ENCODE results near the gene TOGARAM2. TPM values are rescaled to one million over a fixed set of nuclear protein-coding genes. Genes with fewer than 3 reads are reported as not detected.

The TOGARAM2 gene
- total and polyA plus RNA-seq, 2 donors, result 0.90 to 3.3 TPM

- Histone ChIP-seq H3K27ac (ENCODE audit: low read depth in 1 of 2, low read length in 1 of 2) (no peak overlapping the region), H3K4me3 (ENCODE audit: low read length in 2 of 2) (no peak overlapping the region), H3K4me1 (ENCODE audit: control insufficient read depth in 2 of 2, insufficient read depth in 2 of 2, low read length in 2 of 2) (peaks cover 0 to 2% of the 10 kb centered on the region in 2 donors), H3K36me3 (ENCODE audit: control insufficient read depth in 2 of 2, insufficient read depth in 2 of 2, low read length in 1 of 2) (peaks cover 10 to 17% of the 10 kb centered on the region in 2 donors), H3K27me3 (ENCODE audit: control insufficient read depth in 2 of 2, insufficient read depth in 1 of 2, low read length in 1 of 2) (no peaks in the 10 kb centered on the region), H3K9me3 (ENCODE audit: control insufficient read depth in 2 of 2, insufficient read depth in 1 of 2, low read length in 1 of 2) (no peaks in the 10 kb centered on the region)
- 86% methylated on average over 13 of the region's 13 CpGs for WGBS
- DNase-seq (ENCODE audit: low read depth in 6 of 9, low spot score in 9 of 9), result no peak
Measured at GRCh38 chr2:28951910-28952835, 28.9 kb upstream of the TOGARAM2 start.

- no peaks in the 10 kb centered on the region for H3K27me3 ChIP-seq (ENCODE audit: control insufficient read depth in 2 of 2, insufficient read depth in 1 of 2, low read length in 1 of 2)
- 8% methylated on average over 6 of the region's 6 CpGs for WGBS
- peak in 2 of 9 donors; percentile 21 to 44 for DNase-seq (ENCODE audit: low read depth in 6 of 9, low spot score in 9 of 9)
Measured at GRCh38 chr2:28952836-28953211, 28.3 kb upstream of the TOGARAM2 start.

DNA sequence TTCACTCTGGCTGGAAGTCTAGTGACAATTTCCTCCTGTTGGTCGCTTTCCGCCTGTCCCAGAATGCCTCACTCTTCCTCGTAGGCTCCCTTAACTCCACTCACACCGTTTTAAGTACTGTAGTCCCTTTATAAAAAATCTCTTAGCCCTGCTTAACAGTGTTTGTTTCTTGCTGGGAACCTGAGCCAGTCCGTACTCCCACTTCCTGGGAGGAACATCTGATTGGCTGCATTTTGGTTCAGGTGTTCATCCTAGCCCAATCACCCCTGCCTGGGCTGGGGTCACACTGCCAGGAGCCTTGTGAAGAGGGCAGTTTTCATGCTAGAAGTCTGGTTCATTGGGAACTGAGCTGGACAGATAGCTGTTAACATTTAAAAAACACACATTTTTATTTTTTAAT, 25.6 kb upstream of the TOGARAM2 start:
- no peaks in the 10 kb centered on the region for H3K9me3 ChIP-seq (ENCODE audit: control insufficient read depth in 2 of 2, insufficient read depth in 1 of 2, low read length in 1 of 2)
- DNase-seq (ENCODE audit: low read depth in 6 of 9, low spot score in 9 of 9), result no peak
- no peak overlapping the region for H3K27ac ChIP-seq (ENCODE audit: low read depth in 1 of 2, low read length in 1 of 2)
- H3K4me1 ChIP-seq (ENCODE audit: control insufficient read depth in 2 of 2, insufficient read depth in 2 of 2, low read length in 2 of 2), result peaks cover 2 to 4% of the 10 kb centered on the region in 2 donors
- no peak overlapping the region for H3K4me3 ChIP-seq (ENCODE audit: low read length in 2 of 2)
- H3K27me3 ChIP-seq (ENCODE audit: control insufficient read depth in 2 of 2, insufficient read depth in 1 of 2, low read length in 1 of 2), result no peaks in the 10 kb centered on the region
- 94% methylated on average over 5 of the region's 5 CpGs for WGBS
- no peaks in the 10 kb centered on the region for H3K36me3 ChIP-seq (ENCODE audit: control insufficient read depth in 2 of 2, insufficient read depth in 2 of 2, low read length in 1 of 2)

More at GRCh38 chr2:28952836-28953211, 28.3 kb upstream of the TOGARAM2 start:
- peaks cover 10 to 15% of the 10 kb centered on the region in 2 donors for H3K36me3 ChIP-seq (ENCODE audit: control insufficient read depth in 2 of 2, insufficient read depth in 2 of 2, low read length in 1 of 2)
- no peak overlapping the region for H3K4me3 ChIP-seq (ENCODE audit: low read length in 2 of 2)
- no peaks in the 10 kb centered on the region for H3K9me3 ChIP-seq (ENCODE audit: control insufficient read depth in 2 of 2, insufficient read depth in 1 of 2, low read length in 1 of 2)
- no peak overlapping the region for H3K27ac ChIP-seq (ENCODE audit: low read depth in 1 of 2, low read length in 1 of 2)
- H3K4me1 ChIP-seq (ENCODE audit: control insufficient read depth in 2 of 2, insufficient read depth in 2 of 2, low read length in 2 of 2), result peaks cover 0 to 2% of the 10 kb centered on the region in 2 donors

GRCh38 chr2:28956415-28956826, 24.7 kb upstream of the TOGARAM2 start:
- peak in 5 of 9 donors; percentile 12 to 45 (median 26) for DNase-seq (ENCODE audit: low read depth in 6 of 9, low spot score in 9 of 9)
- no peak overlapping the region for H3K4me3 ChIP-seq (ENCODE audit: low read length in 2 of 2)
- H3K4me1 ChIP-seq (ENCODE audit: control insufficient read depth in 2 of 2, insufficient read depth in 2 of 2, low read length in 2 of 2), result peaks cover 2 to 4% of the 10 kb centered on the region in 2 donors
- 27% methylated on average over 11 of the region's 11 CpGs for WGBS
- no peaks in the 10 kb centered on the region for H3K9me3 ChIP-seq (ENCODE audit: control insufficient read depth in 2 of 2, insufficient read depth in 1 of 2, low read length in 1 of 2)
- H3K27me3 ChIP-seq (ENCODE audit: control insufficient read depth in 2 of 2, insufficient read depth in 1 of 2, low read length in 1 of 2), result no peaks in the 10 kb centered on the region
- H3K27ac ChIP-seq (ENCODE audit: low read depth in 1 of 2, low read length in 1 of 2), result no peak overlapping the region
- no peaks in the 10 kb centered on the region for H3K36me3 ChIP-seq (ENCODE audit: control insufficient read depth in 2 of 2, insufficient read depth in 2 of 2, low read length in 1 of 2)

GRCh38 chr2:28956890-28957289, 24.2 kb upstream of the TOGARAM2 start:
- Histone ChIP-seq H3K9me3 (ENCODE audit: control insufficient read depth in 2 of 2, insufficient read depth in 1 of 2, low read length in 1 of 2) (no peaks in the 10 kb centered on the region), H3K4me1 (ENCODE audit: control insufficient read depth in 2 of 2, insufficient read depth in 2 of 2, low read length in 2 of 2) (peaks cover 2 to 4% of the 10 kb centered on the region in 2 donors), H3K27me3 (ENCODE audit: control insufficient read depth in 2 of 2, insufficient read depth in 1 of 2, low read length in 1 of 2) (no peaks in the 10 kb centered on the region), H3K36me3 (ENCODE audit: control insufficient read depth in 2 of 2, insufficient read depth in 2 of 2, low read length in 1 of 2) (no peaks in the 10 kb centered on the region), H3K27ac (ENCODE audit: low read depth in 1 of 2, low read length in 1 of 2) (no peak overlapping the region), H3K4me3 (ENCODE audit: low read length in 2 of 2) (no peak overlapping the region)
- DNase-seq (ENCODE audit: low read depth in 6 of 9, low spot score in 9 of 9), result no peak
- 93% methylated on average over 15 of the region's 15 CpGs for WGBS

GRCh38 chr2:28958689-28959088, 22.4 kb upstream of the TOGARAM2 start:
- peaks cover 0 to 4% of the 10 kb centered on the region in 2 donors for H3K4me1 ChIP-seq (ENCODE audit: control insufficient read depth in 2 of 2, insufficient read depth in 2 of 2, low read length in 2 of 2)
- no peaks in the 10 kb centered on the region for H3K27me3 ChIP-seq (ENCODE audit: control insufficient read depth in 2 of 2, insufficient read depth in 1 of 2, low read length in 1 of 2)
- no peak overlapping the region for H3K27ac ChIP-seq (ENCODE audit: low read depth in 1 of 2, low read length in 1 of 2)
- no peaks in the 10 kb centered on the region for H3K9me3 ChIP-seq (ENCODE audit: control insufficient read depth in 2 of 2, insufficient read depth in 1 of 2, low read length in 1 of 2)
- DNase-seq (ENCODE audit: low read depth in 6 of 9, low spot score in 9 of 9), result peak; percentile 16 to 84 (median 61)
- WGBS, result 33% methylated on average over 9 of the region's 9 CpGs
- H3K36me3 ChIP-seq (ENCODE audit: control insufficient read depth in 2 of 2, insufficient read depth in 2 of 2, low read length in 1 of 2), result no peaks in the 10 kb centered on the region
- no peak overlapping the region for H3K4me3 ChIP-seq (ENCODE audit: low read length in 2 of 2)

DNA sequence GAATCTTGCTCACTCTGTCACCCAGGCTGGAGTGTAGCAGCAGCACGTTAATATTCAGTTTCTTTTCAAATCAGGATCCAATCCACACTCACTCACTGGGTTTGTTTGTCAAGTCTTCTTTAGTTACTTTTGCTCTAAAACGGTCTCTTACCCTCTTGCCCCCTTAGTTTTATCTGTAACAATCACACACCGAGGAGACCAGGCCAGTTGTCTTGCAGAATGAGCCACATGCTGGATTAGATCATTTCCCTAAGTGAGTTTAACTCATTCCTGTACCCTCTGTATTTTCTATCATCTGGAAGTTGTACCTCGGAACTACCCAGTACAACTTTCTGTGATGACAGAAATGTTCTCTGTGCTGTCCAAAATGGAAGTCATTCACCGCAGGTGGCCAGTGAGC, 20.7 kb upstream of the TOGARAM2 start:
- 88% methylated on average over 5 of the region's 5 CpGs for WGBS
- peaks cover 0 to 4% of the 10 kb centered on the region in 2 donors for H3K4me1 ChIP-seq (ENCODE audit: control insufficient read depth in 2 of 2, insufficient read depth in 2 of 2, low read length in 2 of 2)
- H3K27ac ChIP-seq (ENCODE audit: low read depth in 1 of 2, low read length in 1 of 2), result no peak overlapping the region
- no peaks in the 10 kb centered on the region for H3K36me3 ChIP-seq (ENCODE audit: control insufficient read depth in 2 of 2, insufficient read depth in 2 of 2, low read length in 1 of 2)
- no peaks in the 10 kb centered on the region for H3K9me3 ChIP-seq (ENCODE audit: control insufficient read depth in 2 of 2, insufficient read depth in 1 of 2, low read length in 1 of 2)
- no peak for DNase-seq (ENCODE audit: low read depth in 6 of 9, low spot score in 9 of 9)
- H3K4me3 ChIP-seq (ENCODE audit: low read length in 2 of 2), result no peak overlapping the region
- no peaks in the 10 kb centered on the region for H3K27me3 ChIP-seq (ENCODE audit: control insufficient read depth in 2 of 2, insufficient read depth in 1 of 2, low read length in 1 of 2)

DNA sequence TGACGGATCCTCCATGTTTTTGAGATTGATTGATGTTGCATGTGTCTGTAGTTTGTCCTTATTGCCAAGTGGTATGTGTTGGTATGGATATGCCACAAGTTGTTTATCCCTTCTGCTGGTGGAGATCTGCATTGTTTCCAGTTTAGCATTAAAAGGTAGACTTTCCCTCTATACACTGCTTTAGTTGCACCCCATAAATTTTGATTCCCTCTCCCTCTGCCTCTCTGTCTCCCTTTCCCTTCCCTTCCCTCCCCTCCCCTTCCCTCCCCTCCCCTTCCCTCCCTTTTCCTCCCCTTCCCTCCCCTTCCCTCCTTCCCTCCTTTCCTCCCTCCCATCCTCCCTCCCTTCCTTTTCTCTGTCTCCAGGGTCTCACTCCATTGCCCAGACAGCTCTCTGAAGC, 18.6 kb upstream of the TOGARAM2 start:
- Histone ChIP-seq H3K9me3 (ENCODE audit: control insufficient read depth in 2 of 2, insufficient read depth in 1 of 2, low read length in 1 of 2) (no peaks in the 10 kb centered on the region), H3K36me3 (ENCODE audit: control insufficient read depth in 2 of 2, insufficient read depth in 2 of 2, low read length in 1 of 2) (no peaks in the 10 kb centered on the region), H3K27me3 (ENCODE audit: control insufficient read depth in 2 of 2, insufficient read depth in 1 of 2, low read length in 1 of 2) (no peaks in the 10 kb centered on the region), H3K4me1 (ENCODE audit: control insufficient read depth in 2 of 2, insufficient read depth in 2 of 2, low read length in 2 of 2) (peaks cover 0 to 4% of the 10 kb centered on the region in 2 donors), H3K4me3 (ENCODE audit: low read length in 2 of 2) (no peak overlapping the region), H3K27ac (ENCODE audit: low read depth in 1 of 2, low read length in 1 of 2) (no peak overlapping the region)
- DNase-seq (ENCODE audit: low read depth in 6 of 9, low spot score in 9 of 9), result no peak
- WGBS, result 96% methylated on average over 1 of the region's 1 CpG

GRCh38 chr2:28970464-28971160, 10.5 kb upstream of the TOGARAM2 start:
- no peak overlapping the region for H3K27ac ChIP-seq (ENCODE audit: low read depth in 1 of 2, low read length in 1 of 2)
- H3K4me1 ChIP-seq (ENCODE audit: control insufficient read depth in 2 of 2, insufficient read depth in 2 of 2, low read length in 2 of 2), result peaks cover 6 to 7% of the 10 kb centered on the region in 2 donors
- no peaks in the 10 kb centered on the region for H3K27me3 ChIP-seq (ENCODE audit: control insufficient read depth in 2 of 2, insufficient read depth in 1 of 2, low read length in 1 of 2)
- 95% methylated on average over 6 of the region's 6 CpGs for WGBS
- no peak for DNase-seq (ENCODE audit: low read depth in 6 of 9, low spot score in 9 of 9)
- H3K4me3 ChIP-seq (ENCODE audit: low read length in 2 of 2), result no peak overlapping the region
- H3K9me3 ChIP-seq (ENCODE audit: control insufficient read depth in 2 of 2, insufficient read depth in 1 of 2, low read length in 1 of 2), result peaks cover 0 to 6% of the 10 kb centered on the region in 2 donors
- H3K36me3 ChIP-seq (ENCODE audit: control insufficient read depth in 2 of 2, insufficient read depth in 2 of 2, low read length in 1 of 2), result no peaks in the 10 kb centered on the region

Measured in thymus (tissue), 11 donors.